HL-60 (cell line): ENCODE data around the gene IQGAP2.

ENCODE experiments used
- CTCF ChIP-seq: IDR thresholded peaks from one replicate; pipeline ENCODE4 v1.5.1; 2011; ENCODE audit warnings: low read length, control low read depth, inconsistent platforms; ENCODE audit not compliant: insufficient read depth
- POLR2AphosphoS5 ChIP-seq: IDR thresholded peaks from 2 replicates; pipeline ENCODE4 v1.6.1; 2012; ENCODE audit warnings: low read depth
- TF ChIP-seq, protein P1 (sequence below): IDR thresholded peaks from 2 replicates; pipeline ENCODE4 v1.6.1; 2012; ENCODE audit warnings: low read depth; ENCODE audit not compliant: insufficient replicate concordance

DNA sequence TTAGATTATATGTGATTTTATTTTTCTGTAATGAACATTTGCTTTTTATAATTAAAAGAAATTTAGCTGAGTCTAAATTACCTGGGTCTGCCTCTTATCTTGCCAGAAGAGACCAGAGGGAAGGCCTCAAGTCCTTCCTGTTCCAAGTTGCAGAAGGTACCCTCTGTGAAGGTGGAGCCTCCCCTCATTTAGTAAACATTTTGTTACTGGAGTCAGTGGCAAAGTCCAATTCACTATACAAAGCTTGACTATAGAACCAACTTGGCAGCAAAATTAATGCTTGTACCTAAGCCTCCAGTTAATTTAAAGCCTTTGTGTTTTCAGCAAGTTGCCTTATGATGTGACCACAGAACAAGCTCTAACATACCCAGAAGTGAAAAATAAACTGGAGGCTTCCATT is 270.0 kb downstream of the IQGAP2 start:
- TF ChIP-seq CTCF (no peak), POLR2AphosphoS5 (no peak)
- TF ChIP-seq, protein P1, sequence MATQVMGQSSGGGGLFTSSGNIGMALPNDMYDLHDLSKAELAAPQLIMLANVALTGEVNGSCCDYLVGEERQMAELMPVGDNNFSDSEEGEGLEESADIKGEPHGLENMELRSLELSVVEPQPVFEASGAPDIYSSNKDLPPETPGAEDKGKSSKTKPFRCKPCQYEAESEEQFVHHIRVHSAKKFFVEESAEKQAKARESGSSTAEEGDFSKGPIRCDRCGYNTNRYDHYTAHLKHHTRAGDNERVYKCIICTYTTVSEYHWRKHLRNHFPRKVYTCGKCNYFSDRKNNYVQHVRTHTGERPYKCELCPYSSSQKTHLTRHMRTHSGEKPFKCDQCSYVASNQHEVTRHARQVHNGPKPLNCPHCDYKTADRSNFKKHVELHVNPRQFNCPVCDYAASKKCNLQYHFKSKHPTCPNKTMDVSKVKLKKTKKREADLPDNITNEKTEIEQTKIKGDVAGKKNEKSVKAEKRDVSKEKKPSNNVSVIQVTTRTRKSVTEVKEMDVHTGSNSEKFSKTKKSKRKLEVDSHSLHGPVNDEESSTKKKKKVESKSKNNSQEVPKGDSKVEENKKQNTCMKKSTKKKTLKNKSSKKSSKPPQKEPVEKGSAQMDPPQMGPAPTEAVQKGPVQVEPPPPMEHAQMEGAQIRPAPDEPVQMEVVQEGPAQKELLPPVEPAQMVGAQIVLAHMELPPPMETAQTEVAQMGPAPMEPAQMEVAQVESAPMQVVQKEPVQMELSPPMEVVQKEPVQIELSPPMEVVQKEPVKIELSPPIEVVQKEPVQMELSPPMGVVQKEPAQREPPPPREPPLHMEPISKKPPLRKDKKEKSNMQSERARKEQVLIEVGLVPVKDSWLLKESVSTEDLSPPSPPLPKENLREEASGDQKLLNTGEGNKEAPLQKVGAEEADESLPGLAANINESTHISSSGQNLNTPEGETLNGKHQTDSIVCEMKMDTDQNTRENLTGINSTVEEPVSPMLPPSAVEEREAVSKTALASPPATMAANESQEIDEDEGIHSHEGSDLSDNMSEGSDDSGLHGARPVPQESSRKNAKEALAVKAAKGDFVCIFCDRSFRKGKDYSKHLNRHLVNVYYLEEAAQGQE: no peak
